ENCODE measurements around the gene UPK2. TPM values are rescaled to one million over a fixed set of nuclear protein-coding genes. Genes with fewer than 3 reads are reported as not detected.
"Not testable (repeated sequence)": the region's sequence is repeated elsewhere in the genome, so short reads cannot be mapped to it uniquely, and the experiment has no call there.

Gene UPK2
- total and polyA plus RNA-seq, 4 donors: 0.07 TPM; not detected in 3

GRCh38 chr11:118980191-118980881 is 24.2 kb downstream of the UPK2 start:
- no peak overlapping the region for H3K4me3 ChIP-seq
- H3K27ac ChIP-seq (ENCODE audit: low read depth in 1 of 2, low read length in 1 of 2): no peak overlapping the region
- DNase-seq: peak; percentile 29 to 47 (median 36)
- peak overlapping the region in 1 of 2 donors; percentile 37 for H3K9ac ChIP-seq (ENCODE audit: insufficient read depth in 1 of 2, low read length in 2 of 2)
- no peaks in the 10 kb centered on the region for H3K9me3 ChIP-seq (ENCODE audit: control insufficient read depth in 4 of 4, insufficient read depth in 3 of 4, low read length in 3 of 4)
- peak; percentile 54 for ATAC-seq (ENCODE audit: insufficient read depth, low FRiP score)
- no peaks in the 10 kb centered on the region for H3K27me3 ChIP-seq (ENCODE audit: control insufficient read depth in 3 of 3, insufficient read depth in 3 of 3, low read length in 2 of 3)
- 21 to 29% methylated on average over 21 of the region's 21 CpGs for WGBS, 2 donors
- TF ChIP-seq, protein P1, sequence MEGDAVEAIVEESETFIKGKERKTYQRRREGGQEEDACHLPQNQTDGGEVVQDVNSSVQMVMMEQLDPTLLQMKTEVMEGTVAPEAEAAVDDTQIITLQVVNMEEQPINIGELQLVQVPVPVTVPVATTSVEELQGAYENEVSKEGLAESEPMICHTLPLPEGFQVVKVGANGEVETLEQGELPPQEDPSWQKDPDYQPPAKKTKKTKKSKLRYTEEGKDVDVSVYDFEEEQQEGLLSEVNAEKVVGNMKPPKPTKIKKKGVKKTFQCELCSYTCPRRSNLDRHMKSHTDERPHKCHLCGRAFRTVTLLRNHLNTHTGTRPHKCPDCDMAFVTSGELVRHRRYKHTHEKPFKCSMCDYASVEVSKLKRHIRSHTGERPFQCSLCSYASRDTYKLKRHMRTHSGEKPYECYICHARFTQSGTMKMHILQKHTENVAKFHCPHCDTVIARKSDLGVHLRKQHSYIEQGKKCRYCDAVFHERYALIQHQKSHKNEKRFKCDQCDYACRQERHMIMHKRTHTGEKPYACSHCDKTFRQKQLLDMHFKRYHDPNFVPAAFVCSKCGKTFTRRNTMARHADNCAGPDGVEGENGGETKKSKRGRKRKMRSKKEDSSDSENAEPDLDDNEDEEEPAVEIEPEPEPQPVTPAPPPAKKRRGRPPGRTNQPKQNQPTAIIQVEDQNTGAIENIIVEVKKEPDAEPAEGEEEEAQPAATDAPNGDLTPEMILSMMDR (IDR thresholded peaks at IDR 0.05; ENCODE audit: control extremely low read depth, extremely low read depth): no peak
- peaks cover 0 to 13% (median 0%) of the 10 kb centered on the region in 5 donors for H3K4me1 ChIP-seq (ENCODE audit: control insufficient read depth in 5 of 5, insufficient read depth in 5 of 5, low read length in 5 of 5)
- H3K36me3 ChIP-seq (ENCODE audit: control insufficient read depth in 4 of 4, insufficient read depth in 4 of 4, low read length in 4 of 4): no peaks in the 10 kb centered on the region

DNA sequence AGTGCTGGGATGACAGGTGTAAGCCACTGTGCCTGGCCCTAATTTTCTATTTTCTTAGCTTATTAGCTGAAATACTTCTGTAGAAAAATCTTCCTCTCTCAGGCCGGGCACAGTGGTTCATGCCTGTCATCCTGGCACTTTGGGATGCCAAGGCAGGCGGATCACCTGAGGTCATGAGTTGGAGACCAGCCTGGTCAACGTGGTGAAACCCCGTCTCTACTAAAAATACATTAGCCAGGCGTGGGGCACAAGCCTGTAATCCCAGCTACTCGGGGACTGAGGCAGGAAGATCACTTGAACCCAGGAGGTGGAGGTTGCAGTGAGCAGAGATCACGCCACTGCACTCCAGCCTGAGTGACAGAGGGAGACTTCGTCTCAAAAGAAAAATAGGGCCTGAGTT is 28.2 kb downstream of the UPK2 start:
- H3K36me3 ChIP-seq (ENCODE audit: control insufficient read depth in 4 of 4, insufficient read depth in 4 of 4, low read length in 4 of 4); H3K27me3 ChIP-seq (ENCODE audit: control insufficient read depth in 3 of 3, insufficient read depth in 3 of 3, low read length in 2 of 3); H3K9me3 ChIP-seq (ENCODE audit: control insufficient read depth in 4 of 4, insufficient read depth in 3 of 4, low read length in 3 of 4); H3K9ac ChIP-seq (ENCODE audit: insufficient read depth in 1 of 2, low read length in 2 of 2); ATAC-seq (ENCODE audit: insufficient read depth, low FRiP score); DNase-seq; H3K4me3 ChIP-seq: not testable (repeated sequence)
- Histone ChIP-seq H3K27ac (ENCODE audit: low read depth in 1 of 2, low read length in 1 of 2) (peak overlapping the region in 1 of 2 donors; percentile 3), H3K4me1 (ENCODE audit: control insufficient read depth in 5 of 5, insufficient read depth in 5 of 5, low read length in 5 of 5) (peaks cover 0 to 13% (median 0%) of the 10 kb centered on the region in 5 donors)
- WGBS, 2 donors: 67 to 74% methylated on average over 8 of the region's 8 CpGs

GRCh38 chr11:118984825-118985224 is 28.7 kb downstream of the UPK2 start:
- 74 to 80% methylated on average over 2 of the region's 2 CpGs for WGBS, 2 donors
- no peaks in the 10 kb centered on the region for H3K27me3 ChIP-seq (ENCODE audit: control insufficient read depth in 3 of 3, insufficient read depth in 3 of 3, low read length in 2 of 3)
- no peak overlapping the region for H3K9ac ChIP-seq (ENCODE audit: insufficient read depth in 1 of 2, low read length in 2 of 2)
- no peaks in the 10 kb centered on the region for H3K9me3 ChIP-seq (ENCODE audit: control insufficient read depth in 4 of 4, insufficient read depth in 3 of 4, low read length in 3 of 4)
- H3K27ac ChIP-seq (ENCODE audit: low read depth in 1 of 2, low read length in 1 of 2): peak overlapping the region in 1 of 2 donors; percentile 3
- peaks cover 0 to 9% (median 0%) of the 10 kb centered on the region in 5 donors for H3K4me1 ChIP-seq (ENCODE audit: control insufficient read depth in 5 of 5, insufficient read depth in 5 of 5, low read length in 5 of 5)
- TF ChIP-seq, protein P1 (IDR thresholded peaks at IDR 0.05; ENCODE audit: control extremely low read depth, extremely low read depth): no peak
- no peak overlapping the region for H3K4me3 ChIP-seq
- no peak for DNase-seq
- H3K36me3 ChIP-seq (ENCODE audit: control insufficient read depth in 4 of 4, insufficient read depth in 4 of 4, low read length in 4 of 4): no peaks in the 10 kb centered on the region
- no peak for ATAC-seq (ENCODE audit: insufficient read depth, low FRiP score)

GRCh38 chr11:118988280-118988679 is 32.2 kb downstream of the UPK2 start:
- Histone ChIP-seq H3K4me1 (ENCODE audit: control insufficient read depth in 5 of 5, insufficient read depth in 5 of 5, low read length in 5 of 5) (no peaks in the 10 kb centered on the region), H3K9ac (ENCODE audit: insufficient read depth in 1 of 2, low read length in 2 of 2) (no peak overlapping the region), H3K4me3 (no peak overlapping the region), H3K27me3 (ENCODE audit: control insufficient read depth in 3 of 3, insufficient read depth in 3 of 3, low read length in 2 of 3) (no peaks in the 10 kb centered on the region), H3K9me3 (ENCODE audit: control insufficient read depth in 4 of 4, insufficient read depth in 3 of 4, low read length in 3 of 4) (no peaks in the 10 kb centered on the region), H3K36me3 (ENCODE audit: control insufficient read depth in 4 of 4, insufficient read depth in 4 of 4, low read length in 4 of 4) (no peaks in the 10 kb centered on the region), H3K27ac (ENCODE audit: low read depth in 1 of 2, low read length in 1 of 2) (no peak overlapping the region)
- ATAC-seq (ENCODE audit: insufficient read depth, low FRiP score) (no peak), DNase-seq (no peak)
- TF ChIP-seq, protein P1 (IDR thresholded peaks at IDR 0.05; ENCODE audit: control extremely low read depth, extremely low read depth): no peak
- 83 to 88% methylated on average over 5 of the region's 5 CpGs for WGBS, 2 donors

DNA sequence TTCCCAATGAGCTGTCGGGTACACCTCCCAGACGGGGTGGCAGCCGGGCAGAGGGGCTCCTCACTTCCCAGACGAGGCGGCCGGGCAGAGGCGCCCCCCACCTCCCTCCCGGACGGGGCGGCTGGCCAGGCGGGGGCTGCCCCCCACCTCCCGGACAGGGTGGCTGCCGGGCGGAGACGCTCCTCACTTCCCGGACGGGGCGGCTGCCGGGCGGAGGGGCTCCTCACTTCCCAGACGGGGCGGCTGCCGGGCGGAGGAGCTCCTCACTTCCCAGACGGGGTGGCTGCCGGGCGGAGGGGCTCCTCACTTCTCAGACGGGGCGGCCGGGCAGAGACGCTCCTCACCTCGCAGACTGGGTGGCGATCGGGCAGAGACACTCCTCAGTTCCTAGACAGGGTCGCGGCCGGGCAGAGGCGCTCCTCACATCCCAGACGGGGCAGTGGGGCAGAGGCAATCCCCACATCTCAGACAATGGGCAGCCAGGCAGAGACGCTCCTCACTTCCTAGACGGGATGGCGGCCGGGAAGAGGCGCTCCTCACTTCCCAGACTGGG is 35.5 kb downstream of the UPK2 start:
- DNase-seq; H3K27ac ChIP-seq (ENCODE audit: low read depth in 1 of 2, low read length in 1 of 2); H3K27me3 ChIP-seq (ENCODE audit: control insufficient read depth in 3 of 3, insufficient read depth in 3 of 3, low read length in 2 of 3); H3K9me3 ChIP-seq (ENCODE audit: control insufficient read depth in 4 of 4, insufficient read depth in 3 of 4, low read length in 3 of 4); H3K4me1 ChIP-seq (ENCODE audit: control insufficient read depth in 5 of 5, insufficient read depth in 5 of 5, low read length in 5 of 5); H3K36me3 ChIP-seq (ENCODE audit: control insufficient read depth in 4 of 4, insufficient read depth in 4 of 4, low read length in 4 of 4); H3K9ac ChIP-seq (ENCODE audit: insufficient read depth in 1 of 2, low read length in 2 of 2); H3K4me3 ChIP-seq; ATAC-seq (ENCODE audit: insufficient read depth, low FRiP score): not testable (repeated sequence)
- WGBS, 2 donors: 97 to 98% methylated on average over 37 to 44 of the region's 44 CpGs
